Stomach (tissue), 4 donors: Measurements from ENCODE around the gene SH3BGR.
A peak's percentile ranks its signal among the peaks of the same experiment; 100 is the strongest.

ENCODE experiments used
- EP300 ChIP-seq: sonication (generic); formaldehyde crosslinking; IDR thresholded peaks from one replicate; pipeline ENCODE4 v1.6.1; 2017; ENCODE audit warnings: antibody characterized with exemption
- TF ChIP-seq, protein P1 (sequence below), 7 experiments: fragments of 450-650 bp in 4 of 7; fragments of 200-600 bp in 3 of 7; sonication (generic) in 3 of 7; IDR thresholded peaks; one replicate each; pipeline ENCODE4 v1.5.1; 2016 to 2019; ENCODE audit warnings: antibody characterized with exemption in 7 of 7, control low read depth in 2 of 7, mild to moderate bottlenecking in 1 of 7

GRCh38 chr21:39445321-39446269, 6.2 kb upstream of the SH3BGR start, which contains the start of gene LCA5L:
- no peak for TF ChIP-seq EP300
- TF ChIP-seq, protein P1, sequence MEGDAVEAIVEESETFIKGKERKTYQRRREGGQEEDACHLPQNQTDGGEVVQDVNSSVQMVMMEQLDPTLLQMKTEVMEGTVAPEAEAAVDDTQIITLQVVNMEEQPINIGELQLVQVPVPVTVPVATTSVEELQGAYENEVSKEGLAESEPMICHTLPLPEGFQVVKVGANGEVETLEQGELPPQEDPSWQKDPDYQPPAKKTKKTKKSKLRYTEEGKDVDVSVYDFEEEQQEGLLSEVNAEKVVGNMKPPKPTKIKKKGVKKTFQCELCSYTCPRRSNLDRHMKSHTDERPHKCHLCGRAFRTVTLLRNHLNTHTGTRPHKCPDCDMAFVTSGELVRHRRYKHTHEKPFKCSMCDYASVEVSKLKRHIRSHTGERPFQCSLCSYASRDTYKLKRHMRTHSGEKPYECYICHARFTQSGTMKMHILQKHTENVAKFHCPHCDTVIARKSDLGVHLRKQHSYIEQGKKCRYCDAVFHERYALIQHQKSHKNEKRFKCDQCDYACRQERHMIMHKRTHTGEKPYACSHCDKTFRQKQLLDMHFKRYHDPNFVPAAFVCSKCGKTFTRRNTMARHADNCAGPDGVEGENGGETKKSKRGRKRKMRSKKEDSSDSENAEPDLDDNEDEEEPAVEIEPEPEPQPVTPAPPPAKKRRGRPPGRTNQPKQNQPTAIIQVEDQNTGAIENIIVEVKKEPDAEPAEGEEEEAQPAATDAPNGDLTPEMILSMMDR (IDR thresholded peaks at IDR 0.05) = peak in 1 of 7 experiments; percentile 22
